Renal pelvis (tissue), 4 donors: ENCODE measurements around the gene MDM1. TPM values are rescaled to one million over a fixed set of nuclear protein-coding genes. Genes with fewer than 3 reads are reported as not detected.
A peak's percentile ranks its signal among the peaks of the same experiment; 100 is the strongest.

Experiments used
- DNase-seq: peaks from one replicate; pipeline ENCODE4 v3.0.0-alpha.2; 2013
- polyA plus RNA-seq, 3 donors: library from polyadenylated mRNA; unstranded; fragments of 120-200 nt; gene quantifications; one replicate each; pipeline ENCODE4 v1.2.1, GENCODE V29; 2013; ENCODE audit not compliant: insufficient read length in 3 of 3

The MDM1 gene
- polyA plus RNA-seq, 3 donors: 32.5 to 38.4 (median 38.2) TPM

GRCh38 chr12:68326716-68327115 lies 5.4 kb downstream of the MDM1 start:
- no peak for DNase-seq

- DNase-seq: no peak
These were observed 6.2 kb downstream of the MDM1 start for GRCh38 chr12:68325966-68326365.

GRCh38 chr12:68324531-68324930 lies 7.6 kb downstream of the MDM1 start:
- no peak for DNase-seq

- DNase-seq: no peak
These were observed 11.0 kb downstream of the MDM1 start for GRCh38 chr12:68321140-68321539.

- DNase-seq: no peak
These were observed 12.1 kb downstream of the MDM1 start for GRCh38 chr12:68319988-68320623.

GRCh38 chr12:68317047-68317667 lies 15.0 kb downstream of the MDM1 start:
- DNase-seq: peak; percentile 40

GRCh38 chr12:68310370-68310769 lies 21.8 kb downstream of the MDM1 start:
- no peak for DNase-seq

- no peak for DNase-seq
These were observed 25.6 kb downstream of the MDM1 start for GRCh38 chr12:68306564-68306963.

GRCh38 chr12:68305278-68305677 lies 26.9 kb downstream of the MDM1 start:
- no peak for DNase-seq

- DNase-seq: no peak
These were observed 27.5 kb downstream of the MDM1 start for GRCh38 chr12:68304626-68305025.

- DNase-seq: no peak
These were observed 28.3 kb downstream of the MDM1 start for GRCh38 chr12:68303850-68304249.

- DNase-seq: no peak
These were observed 34.2 kb downstream of the MDM1 start for GRCh38 chr12:68297929-68298328.

GRCh38 chr12:68294251-68294650 lies 37.9 kb downstream of the MDM1 start:
- no peak for DNase-seq

GRCh38 chr12:68293347-68293746 lies 38.8 kb downstream of the MDM1 start:
- DNase-seq: no peak

GRCh38 chr12:68292151-68292943 lies 39.8 kb downstream of the MDM1 start:
- DNase-seq: no peak

GRCh38 chr12:68291396-68292036 lies 40.6 kb downstream of the MDM1 start:
- no peak for DNase-seq

GRCh38 chr12:68290126-68290525 lies 42.0 kb downstream of the MDM1 start:
- no peak for DNase-seq

- no peak for DNase-seq
These were observed 45.1 kb downstream of the MDM1 start for GRCh38 chr12:68287106-68287505.

- DNase-seq: no peak
These were observed 45.8 kb downstream of the MDM1 start for GRCh38 chr12:68286396-68286795.

- no peak for DNase-seq
These were observed 46.6 kb downstream of the MDM1 start for GRCh38 chr12:68285541-68285940.

- DNase-seq: no peak
These were observed 50.7 kb downstream of the MDM1 start for GRCh38 chr12:68281322-68282077.

- no peak for DNase-seq
These were observed 51.9 kb downstream of the MDM1 start for GRCh38 chr12:68280240-68280639.
